ENCODE measurements around the gene FMO2. TPM values are rescaled to one million over a fixed set of nuclear protein-coding genes. Genes with fewer than 3 reads are reported as not detected.

Gene FMO2
- total and polyA plus RNA-seq, 2 of the 8 experiments (the other 6 are each of a cell fraction or from before 2014, with no cell fraction given): not detected

- Histone ChIP-seq H3K23me2 (ENCODE audit: low read depth, low read length) (no peaks in the 10 kb centered on the region), H3K9me3 (ENCODE audit: insufficient read depth in 2 of 2, low read depth in 1 of 2, low read length in 1 of 2) (no peaks in the 10 kb centered on the region), H2AFZ (ENCODE audit: low read length) (no peak overlapping the region), H3K79me1 (ENCODE audit: low read depth, low read length) (no peaks in the 10 kb centered on the region), H2BK12ac (ENCODE audit: low read depth, low read length) (no peak overlapping the region), H2BK15ac (ENCODE audit: low read length) (no peak overlapping the region), H3K18ac (ENCODE audit: extremely low read depth, low read length) (no peak overlapping the region), H3K4me3 (ENCODE audit: extremely low read depth in 1 of 4, insufficient read depth in 2 of 4, low read depth in 3 of 4, low read length in 4 of 4) (no peak overlapping the region), H2AK5ac (ENCODE audit: low read depth, low read length) (no peak overlapping the region), H2BK20ac (ENCODE audit: low read length) (no peak overlapping the region), H3K79me2 (ENCODE audit: control insufficient read depth in 1 of 2, insufficient read depth in 2 of 2, low read length in 2 of 2) (no peaks in the 10 kb centered on the region), H3K56ac (replicated peaks; ENCODE audit: insufficient read length, low read depth, low read length) (no peak overlapping the region), H3K4me1 (replicated peaks in 1 of 4; ENCODE audit: control insufficient read depth in 3 of 4, insufficient read depth in 4 of 4, low read length in 3 of 4) (no peaks in the 10 kb centered on the region; a peak in 1 of 7 replicates), H3K4ac (replicated peaks; ENCODE audit: insufficient read length, low read depth, low read length) (no peak overlapping the region), H2BK5ac (ENCODE audit: low read depth, low read length) (no peak overlapping the region), H3K27ac (ENCODE audit: low read depth, low read length) (no peak overlapping the region), H3K36me3 (ENCODE audit: control insufficient read depth in 2 of 4, insufficient read depth in 4 of 4, low read length in 3 of 4) (no peaks in the 10 kb centered on the region), H4K8ac (ENCODE audit: extremely low read depth, insufficient read depth, low read length) (no peak overlapping the region), H4K91ac (replicated peaks; ENCODE audit: insufficient read length, low read length) (no peak overlapping the region), H2BK120ac (replicated peaks; ENCODE audit: low read depth, low read length) (no peak overlapping the region), H3K23ac (ENCODE audit: insufficient read length) (no peak overlapping the region), H4K20me1 (replicated peaks in 1 of 2; ENCODE audit: control insufficient read depth in 1 of 2, insufficient read depth in 2 of 2, low read length in 2 of 2) (no peaks in the 10 kb centered on the region), H4K5ac (ENCODE audit: insufficient read length, low read depth, low read length) (no peak overlapping the region), H3K9ac (replicated peaks in 1 of 4; ENCODE audit: extremely low read depth in 1 of 4, low read depth in 3 of 4, low read length in 3 of 4) (no peak overlapping the region), H3K4me2 (ENCODE audit: insufficient read depth in 1 of 2, low read depth in 2 of 2, low read length in 2 of 2) (no peak overlapping the region), H3K27me3 (replicated peaks in 1 of 4; ENCODE audit: control insufficient read depth in 3 of 4, extremely low read depth in 1 of 4, insufficient read depth in 3 of 4, low read length in 3 of 4) (no peaks in the 10 kb centered on the region), H3K14ac (ENCODE audit: insufficient read length) (no peak overlapping the region)
- WGBS, 2 experiments (ENCODE audit: extremely low coverage in 1 of 2, insufficient coverage in 1 of 2, insufficient read length in 1 of 2, insufficient replicate concordance in 2 of 2, low coverage in 1 of 2, low lambda C conversion rate in 2 of 2, missing lambda C conversion rate in 1 of 2): 60% methylated on average over 11 of the region's 11 CpGs; no CpG with 5 or more reads in 1 of the 2 experiments
- FAIRE-seq: no peak
- ChIA-PET CTCF (ENCODE audit: partially characterized antibody) (interaction anchor here (0.6 to 3.4 kb wide), 22 partner anchors 9 to 1577 kb away, joined by 3 to 25 read pairs (median 4); partner anchors contain the start of gene FMO4), POLR2A (ENCODE audit: partially characterized antibody) (no interaction called here)
- peak in 1 of 2 experiments; percentile 63 for DNase-seq (ENCODE audit: low read depth in 1 of 2, low spot score in 2 of 2)
- TF ChIP-seq EZH2 (IDR thresholded peaks at IDR 0.05; ENCODE audit: low read depth, low read length, severe bottlenecking) (no peak), TCF12 (IDR thresholded peaks at IDR 0.05; ENCODE audit: low read depth, low read length) (no peak), EGR1 (IDR thresholded peaks at IDR 0.05; ENCODE audit: borderline replicate concordance, low read depth, low read length) (no peak), RNF2 (IDR thresholded peaks at IDR 0.05; ENCODE audit: borderline replicate concordance, low read depth, low read length, missing control alignments, poor library complexity, severe bottlenecking) (no peak), CTCF (IDR thresholded peaks at IDR 0.05; ENCODE audit: control extremely low read depth in 1 of 3, insufficient read depth in 1 of 3, low read depth in 1 of 3, low read length in 3 of 3) (peak; percentile 31 to 80 (median 74)), TAF1 (IDR thresholded peaks at IDR 0.05; ENCODE audit: low read depth, low read length) (no peak), RAD21 (IDR thresholded peaks at IDR 0.05 in 1 of 2, conservative IDR thresholded peaks at IDR 0.05 in 1 of 2; ENCODE audit: low read depth in 2 of 2, low read length in 2 of 2) (peak; percentile 69 to 75)
Observed at GRCh38 chr1:171188388-171189266, 3.5 kb downstream of the FMO2 start.

Data from H1 (cell line).